ENCODE measurements around the gene DUSP1.

DNA sequence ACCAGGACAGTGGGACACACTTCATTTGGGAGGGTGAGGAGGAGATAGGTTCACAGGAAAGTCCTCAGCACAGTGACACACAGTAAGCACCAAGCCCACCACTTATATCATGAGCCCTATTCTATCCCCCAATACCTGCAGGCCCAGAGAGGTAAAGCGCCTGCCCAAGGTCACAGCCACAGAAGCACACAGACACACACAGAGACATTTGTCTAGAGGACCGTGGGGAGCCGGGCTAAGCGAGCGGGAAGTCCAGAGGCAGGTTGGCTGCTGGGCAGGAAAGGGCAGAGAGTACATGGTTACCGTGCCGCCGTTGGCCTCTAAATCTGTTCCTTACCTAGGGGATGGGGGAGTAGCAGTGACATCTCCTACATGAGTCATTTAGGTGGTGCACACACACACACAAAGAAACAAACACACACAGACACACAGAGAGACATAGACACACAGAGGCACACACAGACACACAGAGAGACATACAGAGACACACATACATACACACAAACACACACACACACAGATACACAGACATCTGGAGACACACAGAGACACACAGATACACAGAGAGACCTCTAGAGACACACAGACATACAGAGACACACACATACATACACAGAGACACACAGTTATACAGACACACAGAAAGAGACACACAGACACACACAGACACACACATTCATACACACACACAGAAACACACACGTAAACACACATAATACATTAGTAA, 15.9 kb upstream of the DUSP1 start:
- TF ChIP-seq, protein P1, sequence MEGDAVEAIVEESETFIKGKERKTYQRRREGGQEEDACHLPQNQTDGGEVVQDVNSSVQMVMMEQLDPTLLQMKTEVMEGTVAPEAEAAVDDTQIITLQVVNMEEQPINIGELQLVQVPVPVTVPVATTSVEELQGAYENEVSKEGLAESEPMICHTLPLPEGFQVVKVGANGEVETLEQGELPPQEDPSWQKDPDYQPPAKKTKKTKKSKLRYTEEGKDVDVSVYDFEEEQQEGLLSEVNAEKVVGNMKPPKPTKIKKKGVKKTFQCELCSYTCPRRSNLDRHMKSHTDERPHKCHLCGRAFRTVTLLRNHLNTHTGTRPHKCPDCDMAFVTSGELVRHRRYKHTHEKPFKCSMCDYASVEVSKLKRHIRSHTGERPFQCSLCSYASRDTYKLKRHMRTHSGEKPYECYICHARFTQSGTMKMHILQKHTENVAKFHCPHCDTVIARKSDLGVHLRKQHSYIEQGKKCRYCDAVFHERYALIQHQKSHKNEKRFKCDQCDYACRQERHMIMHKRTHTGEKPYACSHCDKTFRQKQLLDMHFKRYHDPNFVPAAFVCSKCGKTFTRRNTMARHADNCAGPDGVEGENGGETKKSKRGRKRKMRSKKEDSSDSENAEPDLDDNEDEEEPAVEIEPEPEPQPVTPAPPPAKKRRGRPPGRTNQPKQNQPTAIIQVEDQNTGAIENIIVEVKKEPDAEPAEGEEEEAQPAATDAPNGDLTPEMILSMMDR (conservative IDR thresholded peaks at IDR 0.05 in 1 of 2, IDR thresholded peaks at IDR 0.05 in 1 of 2; ENCODE audit: extremely low read depth in 1 of 2, insufficient read depth in 1 of 2, low read depth in 1 of 2, low read length in 2 of 2), result no peak
- TF ChIP-seq EZH2 (IDR thresholded peaks at IDR 0.05; ENCODE audit: borderline replicate concordance, low read length), result no peak

All from mammary epithelial cell (primary cell).